Activated B cell treated with CpG ODN at 0.5 μM for 24 hours (primary cell): ENCODE measurements around the gene F13A1. TPM values are rescaled to one million over a fixed set of nuclear protein-coding genes. Genes with fewer than 3 reads are reported as not detected.
A peak's percentile ranks its signal among the peaks of the same experiment; 100 is the strongest.

ENCODE experiments used
- ATAC-seq: fragments of 200-7000 bp; cut with Tn5 transposase; one replicate; pipeline ENCODE4 v1.10.0; 2021; ENCODE audit warnings: low read depth, mild to moderate bottlenecking, moderate library complexity
- CTCF ChIA-PET: fragments of 350-600 bp; sonication (Branson Sonifier 250); formaldehyde crosslinking; loops from one replicate; lab custom pipeline; 2021; ENCODE audit warnings: antibody characterized with exemption; lab: Charles Lee
- POLR2A ChIA-PET: fragments of 350-600 bp; sonication (Branson Sonifier 250); formaldehyde crosslinking; loops from one replicate; lab custom pipeline; 2021; ENCODE audit warnings: antibody characterized with exemption; lab: Charles Lee
- DNase-seq: peaks from one replicate; pipeline ENCODE4 v3.0.0; 2022
- H3K27ac Mint-ChIP-seq: one replicate; pipeline ENCODE4 v1.8.0; 2020; ENCODE audit warnings: mixed read lengths
- H3K27me3 Mint-ChIP-seq: one replicate; pipeline ENCODE4 v1.8.0; 2021; ENCODE audit warnings: mixed read lengths
- H3K36me3 Mint-ChIP-seq: one replicate; pipeline ENCODE4 v1.8.0; 2021; ENCODE audit warnings: low read depth, mixed read lengths
- H3K4me1 Mint-ChIP-seq: one replicate; pipeline ENCODE4 v1.8.0; 2021; ENCODE audit warnings: mixed read lengths
- H3K4me3 Mint-ChIP-seq: one replicate; pipeline ENCODE4 v1.8.0; 2020; ENCODE audit warnings: mild to moderate bottlenecking, mixed read lengths
- H3K9me3 Mint-ChIP-seq: one replicate; pipeline ENCODE4 v1.8.0; 2020; ENCODE audit warnings: mixed read lengths
- CTCF ChIP-seq: fragments of 200-600 bp; IDR thresholded peaks from one replicate; pipeline ENCODE4 v1.8.0; 2022; ENCODE audit warnings: antibody characterized with exemption, mild to moderate bottlenecking
- intact Hi-C: fragments of 100-400 bp; cut with micrococcal nuclease; formaldehyde crosslinking; loops from one replicate; pipeline ENCODE4 v1.15.1; 2024
- total RNA-seq: library from RNA; stranded (reverse); gene quantifications from 2 replicates; pipeline ENCODE4 v1.2.3, GENCODE V29; 2022

The F13A1 gene
- total RNA-seq, 1 donor from 2014 or later, result 0.75 TPM

- ATAC-seq, result no peak
- no peak for TF ChIP-seq CTCF
- no peaks in the 10 kb centered on the region for H3K9me3 Mint-ChIP-seq
- H3K4me3 Mint-ChIP-seq, result no peak overlapping the region
- H3K27ac Mint-ChIP-seq, result no peak overlapping the region
- intact Hi-C loops, result no loop called here
- H3K36me3 Mint-ChIP-seq, result no peaks in the 10 kb centered on the region
- DNase-seq, result no peak
- CTCF ChIA-PET, result no interaction called here
- peaks cover 16% of the 10 kb centered on the region for H3K27me3 Mint-ChIP-seq
- POLR2A ChIA-PET, result no interaction called here
- peaks cover 14% of the 10 kb centered on the region for H3K4me1 Mint-ChIP-seq
Measured at GRCh38 chr6:6248651-6249050, 71.8 kb downstream of the F13A1 start.

- intact Hi-C loops, result no loop called here
- no peaks in the 10 kb centered on the region for H3K36me3 Mint-ChIP-seq
- ChIA-PET POLR2A (no interaction called here), CTCF (no interaction called here)
- H3K4me3 Mint-ChIP-seq, result no peak overlapping the region
- H3K27me3 Mint-ChIP-seq, result peaks cover 18% of the 10 kb centered on the region
- H3K9me3 Mint-ChIP-seq, result no peaks in the 10 kb centered on the region
- ATAC-seq (peak; percentile 47), DNase-seq (no peak)
- H3K27ac Mint-ChIP-seq, result no peak overlapping the region
- TF ChIP-seq CTCF, result no peak
- H3K4me1 Mint-ChIP-seq, result peaks cover 14% of the 10 kb centered on the region
Measured at GRCh38 chr6:6246544-6246943, 73.9 kb downstream of the F13A1 start.

GRCh38 chr6:6244624-6245023, 75.8 kb downstream of the F13A1 start:
- no peak for DNase-seq
- no peak overlapping the region for H3K27ac Mint-ChIP-seq
- ChIA-PET POLR2A (no interaction called here), CTCF (no interaction called here)
- peaks cover 15% of the 10 kb centered on the region for H3K27me3 Mint-ChIP-seq
- no peak for ATAC-seq
- no peak for TF ChIP-seq CTCF
- H3K4me1 Mint-ChIP-seq, result peaks cover 14% of the 10 kb centered on the region
- no peaks in the 10 kb centered on the region for H3K36me3 Mint-ChIP-seq
- H3K4me3 Mint-ChIP-seq, result no peak overlapping the region
- no peaks in the 10 kb centered on the region for H3K9me3 Mint-ChIP-seq
- intact Hi-C loops, result no loop called here

GRCh38 chr6:6243846-6244245, 76.6 kb downstream of the F13A1 start:
- CTCF ChIA-PET, result no interaction called here
- TF ChIP-seq CTCF, result no peak
- ATAC-seq (no peak), DNase-seq (no peak)
- POLR2A ChIA-PET, result no interaction called here
- Mint-ChIP-seq H3K4me1 (peaks cover 13% of the 10 kb centered on the region), H3K27me3 (peaks cover 11% of the 10 kb centered on the region), H3K27ac (no peak overlapping the region), H3K36me3 (no peaks in the 10 kb centered on the region), H3K9me3 (no peaks in the 10 kb centered on the region), H3K4me3 (no peak overlapping the region)
- intact Hi-C loops, result no loop called here

- no peak overlapping the region for H3K4me3 Mint-ChIP-seq
- intact Hi-C loops, result no loop called here
- POLR2A ChIA-PET, result interaction anchor here (0.5 kb wide), 1 partner anchor 92 kb away, joined by 5 read pairs; no protein-coding TSS in a partner anchor
Measured at GRCh38 chr6:6239598-6240581, 80.6 kb downstream of the F13A1 start.

More at GRCh38 chr6:6239598-6240581, 80.6 kb downstream of the F13A1 start:
- H3K27me3 Mint-ChIP-seq, result peaks cover 3% of the 10 kb centered on the region
- CTCF ChIA-PET, result no interaction called here
- H3K9me3 Mint-ChIP-seq, result no peaks in the 10 kb centered on the region
- DNase-seq (no peak), ATAC-seq (no peak)
- no peak overlapping the region for H3K27ac Mint-ChIP-seq
- H3K36me3 Mint-ChIP-seq, result no peaks in the 10 kb centered on the region
- no peak for TF ChIP-seq CTCF
- no peaks in the 10 kb centered on the region for H3K4me1 Mint-ChIP-seq
